NCI-H2107 treated with DMSO at 0.1 percent for 48 hours (cell line): Measurements from ENCODE around the gene SERPINA3.
"Not testable (repeated sequence)": the region's sequence is repeated elsewhere in the genome, so short reads cannot be mapped to it uniquely, and the experiment has no call there.

ENCODE experiments used
- DNase-seq: peaks from one replicate; lab custom pipeline; 2025; ENCODE audit not compliant: unreplicated experiment; lab: John Stamatoyannopoulos, UW

Gene SERPINA3

DNA sequence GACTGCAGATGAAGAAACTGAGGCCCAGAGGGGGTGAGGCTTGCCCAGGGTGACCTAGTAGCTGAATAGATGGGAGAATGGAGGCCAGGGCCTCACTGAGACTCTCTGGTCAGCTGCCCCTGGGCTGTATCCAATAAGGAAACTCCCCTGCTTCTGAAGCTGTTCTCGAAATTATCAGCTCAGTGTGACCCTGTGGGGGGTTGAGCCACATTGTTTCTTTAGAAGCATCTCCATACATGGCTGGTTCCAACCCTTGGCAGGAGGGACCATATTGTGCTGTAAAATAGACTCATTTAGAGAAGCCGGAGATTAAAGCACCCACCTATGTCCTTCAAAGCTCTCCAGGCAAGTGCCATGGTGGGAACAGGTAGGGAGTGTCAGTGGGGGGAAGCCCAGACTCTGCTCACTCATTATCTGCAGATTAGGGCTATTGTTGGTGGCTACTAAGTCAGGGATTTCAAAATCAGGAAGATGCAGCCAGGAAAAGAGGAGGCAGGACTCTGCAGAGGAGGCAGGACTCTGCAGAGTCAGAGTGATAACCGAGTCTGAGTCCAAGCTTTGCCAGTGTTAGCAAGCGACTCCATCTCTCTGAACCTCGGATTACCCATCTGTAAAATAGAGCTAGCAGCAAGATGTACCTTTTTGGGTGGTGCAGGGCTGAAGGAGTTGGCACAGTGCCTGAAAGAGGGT is 27.5 kb upstream of the SERPINA3 start:
- no peak for DNase-seq

- no peak for DNase-seq
These were observed 25.6 kb upstream of the SERPINA3 start for GRCh38 chr14:94586635-94587034.

GRCh38 chr14:94588311-94588710 is 23.9 kb upstream of the SERPINA3 start:
- no peak for DNase-seq

DNA sequence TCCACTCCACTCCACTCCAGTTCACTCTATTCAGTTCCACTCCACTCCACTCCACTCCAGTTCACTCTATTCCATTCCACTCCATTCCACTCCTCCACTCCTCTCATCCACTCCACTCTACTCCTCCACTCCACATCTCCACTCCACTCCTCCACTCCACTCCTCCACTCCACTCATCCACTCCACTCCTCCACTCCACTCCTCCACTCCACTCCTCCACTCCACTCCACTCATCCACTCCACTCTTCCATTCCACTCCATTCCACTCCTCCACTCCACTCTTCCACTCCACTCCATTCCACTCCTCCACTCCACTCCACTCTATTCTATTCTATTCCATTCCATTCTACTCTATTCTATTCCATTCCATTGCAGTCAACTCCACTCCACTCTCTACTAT is 21.1 kb upstream of the SERPINA3 start:
- DNase-seq: no peak

GRCh38 chr14:94591871-94592270 is 20.3 kb upstream of the SERPINA3 start:
- DNase-seq: no peak

DNA sequence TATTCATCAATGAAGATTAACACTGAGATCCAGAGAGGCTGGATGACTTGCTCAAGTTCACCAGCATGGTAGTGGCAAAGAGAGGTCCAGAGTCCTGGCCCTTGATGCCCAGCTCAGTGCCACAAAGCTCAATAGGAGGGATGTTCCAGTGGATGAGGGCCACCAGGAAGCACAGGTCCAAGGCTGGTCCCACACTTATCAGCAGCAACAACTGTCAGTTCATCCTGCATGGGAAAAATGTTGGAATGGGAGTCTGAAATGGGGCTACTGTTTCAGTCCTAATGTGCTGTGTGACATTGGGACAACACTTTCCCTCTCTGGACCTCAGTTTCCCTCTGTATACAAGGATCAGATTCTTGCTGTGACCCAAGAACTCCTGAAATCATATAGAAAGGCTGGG is 19.7 kb upstream of the SERPINA3 start:
- no peak for DNase-seq

DNA sequence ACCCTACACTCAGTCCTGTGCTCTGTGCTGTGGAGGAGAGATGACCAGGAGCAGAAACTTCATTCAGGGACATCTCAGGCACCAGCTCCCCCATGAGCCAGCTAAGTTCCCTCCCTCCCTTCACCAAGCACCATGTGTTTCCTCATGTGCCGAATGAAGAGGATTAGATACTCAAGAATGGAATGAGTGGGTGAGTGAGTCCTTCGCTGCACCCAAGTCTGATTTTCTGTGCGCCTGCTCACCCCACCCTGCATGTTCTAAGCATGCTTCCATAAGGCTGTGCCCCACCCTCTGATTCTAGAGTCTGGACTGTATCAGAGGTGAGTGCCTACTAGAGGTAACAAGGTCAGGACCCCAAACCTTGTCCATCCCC is 18.8 kb upstream of the SERPINA3 start:
- DNase-seq: no peak

- no peak for DNase-seq
These were observed 18.3 kb upstream of the SERPINA3 start for GRCh38 chr14:94593749-94594431.

DNA sequence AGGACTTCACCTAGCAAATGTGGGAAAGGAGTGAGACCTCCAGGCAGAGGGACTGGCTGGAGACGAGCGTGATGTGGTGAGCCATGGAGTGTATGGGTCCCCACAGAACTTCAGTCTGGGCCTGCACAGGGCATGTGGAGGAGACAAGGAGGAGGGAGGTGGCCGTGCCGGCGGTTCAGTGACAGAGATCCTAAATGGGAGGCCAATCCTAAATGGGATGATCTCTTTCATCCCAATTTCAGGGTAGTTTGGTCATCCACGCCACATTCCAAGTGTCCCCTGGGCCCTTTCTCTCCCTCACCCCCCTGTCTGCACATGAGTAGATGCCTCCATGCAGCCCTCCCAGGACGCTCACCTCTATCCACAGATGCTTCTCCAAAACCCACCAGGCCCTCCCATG is 17.8 kb upstream of the SERPINA3 start:
- DNase-seq: no peak

DNA sequence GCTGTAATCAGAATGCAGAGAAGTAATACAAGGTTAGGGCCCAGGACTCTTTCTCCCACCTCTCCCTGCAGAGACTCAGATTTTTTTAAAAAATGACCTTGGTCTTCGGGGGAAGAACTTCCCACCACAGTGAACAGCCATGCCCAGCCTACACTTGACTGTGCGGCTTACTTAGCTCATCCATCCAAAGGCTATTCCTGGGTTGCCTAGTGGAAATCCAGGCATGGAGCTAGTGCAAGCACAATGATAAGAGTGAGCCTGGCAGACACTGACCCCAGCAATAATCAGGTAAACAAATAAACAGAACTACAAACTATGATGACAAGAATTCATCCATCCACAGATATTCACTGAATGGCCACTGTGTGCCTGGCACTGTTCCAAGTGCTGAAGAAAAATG is 16.3 kb upstream of the SERPINA3 start:
- no peak for DNase-seq

DNA sequence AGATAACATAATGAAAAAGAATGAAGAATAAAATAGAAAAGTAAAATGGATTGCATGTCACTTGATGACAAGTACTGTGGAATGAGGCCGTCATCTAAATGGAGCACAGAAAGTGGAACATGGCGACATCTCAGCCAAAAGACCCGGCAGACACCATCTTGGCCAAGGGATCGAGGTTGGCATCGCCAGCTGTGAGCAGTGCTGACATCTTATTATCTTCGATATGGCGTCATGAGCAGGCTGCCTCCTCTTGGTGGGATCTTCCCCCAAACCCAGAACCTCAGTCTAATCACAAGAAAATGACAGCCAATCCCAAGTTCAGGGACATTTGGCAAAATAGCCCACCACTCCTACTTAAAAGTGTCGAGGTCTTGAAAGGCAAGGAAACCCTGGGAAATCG is 15.8 kb upstream of the SERPINA3 start:
- no peak for DNase-seq

GRCh38 chr14:94597788-94598187 is 14.4 kb upstream of the SERPINA3 start:
- DNase-seq: no peak

GRCh38 chr14:94598506-94598815 is 13.7 kb upstream of the SERPINA3 start:
- DNase-seq: no peak

DNA sequence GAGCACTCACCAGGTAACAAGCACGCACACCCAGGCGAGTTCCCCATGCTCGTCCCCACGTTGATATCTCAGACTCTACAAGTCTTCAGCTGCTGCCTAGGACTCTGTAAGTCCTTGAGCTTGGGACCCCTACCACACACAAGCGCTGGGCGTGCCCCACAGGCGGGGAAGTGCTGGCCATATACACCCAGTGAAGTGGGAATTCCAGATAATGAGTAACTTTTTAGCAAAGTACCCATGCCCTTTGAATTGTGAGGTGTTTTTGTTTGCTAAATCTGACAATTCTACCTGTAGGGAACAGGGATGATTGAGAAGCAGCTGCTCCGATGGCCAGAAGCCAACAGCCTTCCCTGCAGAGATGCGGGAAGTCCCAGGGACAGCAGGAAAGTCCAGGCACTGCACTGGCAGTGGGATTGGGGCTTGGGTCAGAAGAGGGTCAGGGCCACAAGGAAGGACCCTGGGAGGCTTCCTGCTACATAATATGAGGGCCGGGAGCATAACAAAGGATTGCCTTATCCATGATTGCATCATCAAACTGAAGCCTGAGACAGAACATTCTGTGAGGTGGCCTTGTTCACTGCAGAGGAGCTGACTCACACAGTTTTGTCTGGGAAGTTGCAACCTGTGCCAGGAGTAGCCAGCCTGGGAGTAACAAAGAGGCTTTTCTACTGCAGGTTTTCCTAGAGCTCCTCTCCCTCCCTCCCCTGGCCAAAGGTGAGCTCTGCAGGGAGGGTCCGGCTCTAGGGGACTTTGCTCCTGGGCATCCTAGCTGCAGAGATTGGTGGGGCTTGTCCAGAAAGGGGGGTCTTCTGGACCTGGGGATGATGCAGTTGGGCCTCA is 13.2 kb upstream of the SERPINA3 start:
- no peak for DNase-seq

DNA sequence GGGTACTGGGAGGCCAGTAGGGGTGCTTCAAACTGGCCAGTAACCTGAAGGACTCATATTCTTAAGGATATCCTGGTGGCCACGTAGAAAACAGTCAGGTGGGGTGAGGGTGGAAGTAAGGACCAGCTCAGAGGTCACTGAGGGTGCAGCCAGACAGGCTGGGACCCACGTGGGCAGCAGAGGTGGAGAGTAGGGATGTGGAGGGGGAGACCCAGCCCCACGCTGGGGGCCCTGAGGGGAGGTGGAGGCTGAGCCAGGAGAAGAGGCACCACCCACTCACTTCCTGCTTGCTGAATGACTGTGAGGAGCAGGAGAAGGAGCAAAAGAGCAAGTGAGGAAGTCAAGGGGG is 12.6 kb upstream of the SERPINA3 start:
- no peak for DNase-seq

- DNase-seq: no peak
These were observed 12.0 kb upstream of the SERPINA3 start for GRCh38 chr14:94600148-94600545.

DNA sequence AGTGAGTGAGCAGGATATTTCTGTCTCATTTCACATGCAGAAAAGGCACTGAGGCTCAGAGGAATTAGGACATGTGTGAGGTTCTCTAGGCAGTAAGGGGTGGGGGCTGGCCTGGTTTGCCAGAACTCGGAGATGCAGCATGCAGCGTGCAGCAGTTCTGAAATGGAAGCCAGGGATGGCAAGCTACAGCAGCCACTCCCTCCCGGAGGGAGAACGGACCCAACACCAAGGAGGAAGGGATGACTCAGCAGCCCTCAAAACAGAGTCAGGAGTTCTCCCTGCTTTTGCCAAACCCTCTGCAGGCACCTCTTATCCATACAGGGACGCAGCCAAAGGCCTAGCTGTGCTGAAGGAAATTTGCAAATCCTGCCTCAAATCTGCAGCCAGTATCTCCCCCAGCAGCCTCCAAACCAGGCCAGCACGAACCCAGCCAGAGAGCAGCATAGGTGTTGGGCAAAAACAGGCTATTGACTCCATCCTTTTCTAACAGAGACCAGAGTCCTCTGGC is 10.3 kb upstream of the SERPINA3 start:
- DNase-seq: no peak

DNA sequence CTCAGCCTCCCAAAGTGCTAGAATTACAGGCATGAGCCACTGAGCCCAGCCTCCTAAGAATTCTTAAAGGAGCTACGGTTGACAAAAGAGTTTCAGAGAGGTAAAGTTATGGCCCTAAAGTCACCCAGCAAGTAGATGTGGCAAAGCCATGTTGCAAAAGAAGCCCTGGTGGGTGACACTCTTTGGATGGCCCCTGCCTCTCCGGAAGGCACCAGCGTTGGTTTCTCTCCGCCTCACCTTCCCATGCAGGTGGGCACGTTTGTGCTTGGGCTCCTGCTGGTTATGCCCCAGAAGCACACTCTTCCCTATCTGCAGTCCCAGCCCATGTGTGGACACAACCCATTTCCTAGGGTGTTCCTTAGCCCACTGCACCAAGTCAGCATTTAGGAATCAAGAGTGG is 9.5 kb upstream of the SERPINA3 start:
- DNase-seq: no peak

- no peak for DNase-seq
These were observed 6.8 kb upstream of the SERPINA3 start for GRCh38 chr14:94605361-94605760.

- not testable (repeated sequence) for DNase-seq
These were observed 3.2 kb upstream of the SERPINA3 start for GRCh38 chr14:94608966-94609365.

DNA sequence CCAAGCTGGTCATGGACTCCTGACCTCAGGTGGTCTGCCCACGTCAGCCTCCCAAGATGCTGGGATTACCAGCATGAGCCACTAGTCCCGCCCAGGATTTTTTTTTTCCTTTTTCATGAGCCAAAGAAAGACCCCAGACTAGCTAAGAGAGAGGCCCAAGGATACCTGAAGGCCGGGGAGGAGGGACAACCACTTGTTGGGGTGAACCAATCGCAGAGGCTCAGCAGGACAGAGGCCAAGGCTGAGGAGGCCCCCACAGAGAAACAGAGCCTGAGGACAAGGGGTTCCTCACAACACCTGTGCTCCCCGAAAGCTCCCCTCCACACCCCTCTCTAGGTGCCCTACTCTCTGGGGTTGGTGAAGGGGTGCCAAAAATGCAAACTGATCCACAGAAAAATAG is 1.0 kb upstream of the SERPINA3 start:
- no peak for DNase-seq
